ENCODE results near the gene MYOM1. TPM values are rescaled to one million over a fixed set of nuclear protein-coding genes. Genes with fewer than 3 reads are reported as not detected.
"Not testable (repeated sequence)": the region's sequence is repeated elsewhere in the genome, so short reads cannot be mapped to it uniquely, and the experiment has no call there.

MYOM1 gene
- total RNA-seq, 1 donor from 2014 or later: 0.07 TPM

GRCh38 chr18:3060667-3061580, 158.8 kb downstream of the MYOM1 start:
- DNase-seq (ENCODE audit: low read depth, low spot score): peak; percentile 22

- no peak for DNase-seq (ENCODE audit: low read depth, low spot score)
These were observed 160.5 kb downstream of the MYOM1 start for GRCh38 chr18:3059272-3059671.

GRCh38 chr18:3058328-3059191, 161.2 kb downstream of the MYOM1 start:
- no peak for DNase-seq (ENCODE audit: low read depth, low spot score)

DNA sequence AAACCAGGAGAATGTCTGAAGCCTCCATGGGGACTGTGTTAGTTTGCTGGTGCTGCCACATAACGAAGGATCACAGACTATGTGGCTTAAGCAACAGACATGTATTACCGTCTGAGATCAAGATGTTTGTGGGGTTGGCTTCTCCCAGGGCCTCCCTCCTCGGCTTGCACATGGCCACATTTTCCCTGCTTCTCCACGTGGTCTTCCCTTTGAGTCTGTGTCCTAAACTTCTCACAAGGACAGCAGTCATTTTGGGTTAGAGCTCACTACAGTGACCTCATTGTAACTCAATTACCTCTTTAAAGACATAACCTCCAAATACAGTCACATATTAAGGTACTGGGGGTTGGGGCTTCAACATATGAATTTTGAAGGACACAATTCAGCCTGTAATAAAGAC, 162.2 kb downstream of the MYOM1 start:
- no peak for DNase-seq (ENCODE audit: low read depth, low spot score)

- DNase-seq (ENCODE audit: low read depth, low spot score): no peak
These were observed 163.5 kb downstream of the MYOM1 start for GRCh38 chr18:3056311-3056710.

DNA sequence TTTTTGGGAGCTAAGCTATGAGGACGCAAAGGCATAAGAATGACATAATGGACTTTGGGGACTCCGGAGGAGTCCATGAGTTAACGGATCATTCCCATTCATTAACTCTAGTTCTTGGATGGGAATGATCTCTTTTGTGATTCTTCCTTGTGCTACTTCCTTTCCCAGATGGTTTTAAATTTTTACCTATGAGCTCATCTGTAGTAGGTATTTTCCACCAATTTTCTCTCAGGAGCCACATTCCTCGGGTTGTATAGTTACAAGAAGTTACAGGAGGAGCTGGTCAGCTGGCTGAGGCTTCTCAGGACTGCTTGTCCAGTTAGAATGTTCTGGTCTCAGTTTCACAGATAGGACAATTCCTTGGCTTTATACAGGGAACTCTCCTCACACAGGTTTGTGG, 164.0 kb downstream of the MYOM1 start:
- DNase-seq (ENCODE audit: low read depth, low spot score): no peak

DNA sequence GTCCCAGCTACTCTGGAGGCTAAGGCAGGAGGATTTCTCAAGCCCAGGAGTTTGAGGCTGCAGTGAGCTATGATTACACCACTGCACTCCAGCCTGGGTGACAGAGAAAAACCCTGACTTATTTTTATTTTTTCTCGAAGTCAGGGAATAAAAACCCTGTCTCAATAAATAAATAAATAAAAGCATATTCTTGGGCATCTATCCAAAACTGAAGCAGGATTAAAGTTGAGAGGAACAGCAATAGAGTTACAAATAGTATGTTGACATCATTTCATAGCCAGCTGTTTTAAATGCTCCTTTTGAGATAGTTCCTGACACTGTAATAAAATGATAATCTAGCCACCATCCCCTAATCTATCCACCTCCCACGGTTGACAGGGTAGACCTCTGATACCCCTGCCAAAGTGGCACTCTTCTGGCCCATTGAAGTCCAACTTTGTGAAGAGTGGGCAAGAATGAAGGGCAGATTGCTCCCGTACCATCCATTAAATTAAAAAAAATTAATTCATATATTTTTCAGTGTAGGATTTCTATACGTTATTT, 164.5 kb downstream of the MYOM1 start:
- DNase-seq (ENCODE audit: low read depth, low spot score): no peak

GRCh38 chr18:3054780-3055179, 165.0 kb downstream of the MYOM1 start:
- no peak for DNase-seq (ENCODE audit: low read depth, low spot score)

- no peak for DNase-seq (ENCODE audit: low read depth, low spot score)
These were observed 165.6 kb downstream of the MYOM1 start for GRCh38 chr18:3054214-3054613.

GRCh38 chr18:3053081-3053480, 166.7 kb downstream of the MYOM1 start:
- DNase-seq (ENCODE audit: low read depth, low spot score): no peak

DNA sequence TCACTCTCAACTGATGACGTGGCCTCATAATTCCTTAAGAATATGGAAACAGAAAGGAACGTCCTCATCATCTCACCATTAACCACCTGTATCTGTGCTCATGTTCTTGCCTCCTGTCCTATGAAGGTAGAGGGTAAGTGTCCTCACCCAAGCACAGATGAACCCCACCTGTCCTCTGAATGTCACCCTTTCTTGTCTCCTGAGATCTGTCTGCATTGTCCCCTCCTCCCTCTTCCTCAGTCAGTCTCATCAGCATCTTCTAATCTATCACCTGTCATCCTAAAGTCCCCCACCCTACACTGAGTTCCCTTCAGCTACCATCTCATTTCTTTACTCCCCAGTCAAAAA, 167.4 kb downstream of the MYOM1 start:
- DNase-seq (ENCODE audit: low read depth, low spot score): no peak

DNA sequence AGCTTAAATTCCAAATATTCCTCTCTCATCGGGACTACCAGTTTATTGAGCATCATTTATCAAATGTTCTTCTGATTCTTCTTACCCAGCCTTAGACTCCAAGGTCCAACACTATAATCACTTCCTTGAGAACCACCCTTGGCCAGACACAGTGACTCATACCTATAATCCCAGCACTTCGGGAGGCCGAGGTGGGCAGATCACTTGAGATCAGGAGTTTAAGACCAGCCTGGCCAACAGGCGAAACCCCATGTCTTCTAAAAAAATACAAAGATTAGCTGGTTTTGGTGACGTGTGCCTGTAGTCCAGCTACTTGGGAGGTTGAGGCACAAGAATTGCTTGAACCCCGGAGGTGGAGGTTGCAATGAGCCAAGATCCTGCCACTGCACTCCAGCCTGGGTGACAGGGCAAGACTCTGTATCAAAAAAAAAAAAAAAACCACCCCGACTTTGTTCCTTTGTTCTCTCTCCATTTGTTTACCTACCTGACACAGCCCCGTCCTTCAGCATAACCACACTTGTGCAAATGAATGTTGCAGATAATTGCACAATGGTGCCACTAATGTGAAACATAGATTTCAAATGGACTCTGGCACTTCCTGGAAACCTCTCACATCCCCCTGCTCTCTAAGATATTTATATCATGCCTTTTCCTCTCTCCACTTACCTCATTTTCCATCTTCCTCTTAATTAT, 167.9 kb downstream of the MYOM1 start:
- DNase-seq (ENCODE audit: low read depth, low spot score): no peak

DNA sequence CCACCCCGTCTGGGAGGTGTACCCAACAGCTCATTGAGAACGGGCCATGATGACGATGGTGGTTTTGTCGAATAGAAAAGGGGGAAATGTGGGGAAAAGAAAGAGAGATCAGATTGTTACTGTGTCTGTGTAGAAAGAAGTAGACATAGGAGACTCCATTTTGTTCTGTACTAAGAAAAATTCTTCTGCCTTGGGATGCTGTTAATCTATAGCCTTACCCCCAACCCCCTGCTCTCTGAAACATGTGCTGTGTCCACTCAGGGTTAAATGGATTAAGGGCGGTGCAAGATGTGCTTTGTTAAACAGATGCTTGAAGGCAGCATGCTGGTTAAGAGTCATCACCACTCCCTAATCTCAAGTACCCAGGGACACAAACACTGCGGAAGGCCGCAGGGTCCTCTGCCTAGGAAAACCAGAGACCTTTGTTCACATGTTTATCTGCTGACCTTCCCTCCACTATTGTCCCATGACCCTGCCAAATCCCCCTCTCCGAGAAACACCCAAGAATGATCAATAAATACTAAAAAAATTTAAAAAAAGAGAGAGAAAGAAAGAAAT, 169.8 kb downstream of the MYOM1 start:
- not testable (repeated sequence) for DNase-seq (ENCODE audit: low read depth, low spot score)

GRCh38 chr18:3048820-3049349, 170.9 kb downstream of the MYOM1 start:
- no peak for DNase-seq (ENCODE audit: low read depth, low spot score)

DNA sequence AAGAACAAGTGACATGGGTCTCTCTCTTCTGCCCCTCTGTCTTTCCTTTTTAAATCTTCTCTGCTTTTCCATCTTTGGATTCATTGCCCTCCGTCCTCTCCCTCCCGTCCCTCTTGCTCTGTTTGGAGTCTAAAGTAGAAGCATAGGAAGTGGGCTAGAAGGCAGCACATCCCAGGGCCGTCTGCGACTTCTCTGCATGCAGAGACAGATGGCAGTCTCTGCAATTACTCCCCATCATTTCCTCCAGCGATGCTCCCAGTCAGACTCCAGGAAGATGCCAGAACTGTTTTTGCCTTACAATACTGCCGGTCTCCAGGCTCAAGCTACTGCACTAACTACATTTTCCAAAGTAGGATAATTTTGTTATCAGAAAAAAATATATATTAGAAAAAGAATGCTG, 171.6 kb downstream of the MYOM1 start:
- no peak for DNase-seq (ENCODE audit: low read depth, low spot score)

GRCh38 chr18:3046216-3046808, 173.5 kb downstream of the MYOM1 start:
- DNase-seq (ENCODE audit: low read depth, low spot score): no peak

GRCh38 chr18:3044931-3045698, 174.7 kb downstream of the MYOM1 start:
- no peak for DNase-seq (ENCODE audit: low read depth, low spot score)

- no peak for DNase-seq (ENCODE audit: low read depth, low spot score)
These were observed 177.4 kb downstream of the MYOM1 start for GRCh38 chr18:3042379-3042778.

DNA sequence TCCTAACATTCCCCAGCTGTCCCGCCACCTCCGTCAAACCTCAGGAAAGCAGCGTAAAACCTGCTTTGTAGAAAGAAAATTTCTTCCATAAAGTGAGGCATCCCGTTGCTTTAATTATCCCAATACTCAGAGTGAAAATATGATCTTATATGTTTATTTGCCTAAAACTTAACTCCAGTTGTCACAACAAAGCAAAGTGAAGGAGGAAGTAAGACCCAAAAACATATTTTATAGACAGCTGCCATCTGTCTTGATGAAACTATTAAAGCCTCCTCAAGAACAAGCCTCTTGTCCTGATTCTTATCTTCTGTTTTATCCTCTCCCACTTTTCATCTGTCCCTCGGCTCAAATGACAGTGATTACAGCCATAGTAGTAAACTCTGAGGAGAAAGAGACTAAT, 177.9 kb downstream of the MYOM1 start:
- DNase-seq (ENCODE audit: low read depth, low spot score): no peak

GRCh38 chr18:3040881-3041280, 178.9 kb downstream of the MYOM1 start:
- DNase-seq (ENCODE audit: low read depth, low spot score): no peak

All from pulmonary artery endothelial cell (primary cell).